Measurements from ENCODE around the gene AKR1E2. TPM values are rescaled to one million over a fixed set of nuclear protein-coding genes. Genes with fewer than 3 reads are reported as not detected.

AKR1E2 gene
- total and polyA plus RNA-seq, 9 of the 15 experiments (the other 6 are each of a cell fraction or from before 2014, with no cell fraction given) = 4.2 to 16.6 (median 9.8) TPM

DNA sequence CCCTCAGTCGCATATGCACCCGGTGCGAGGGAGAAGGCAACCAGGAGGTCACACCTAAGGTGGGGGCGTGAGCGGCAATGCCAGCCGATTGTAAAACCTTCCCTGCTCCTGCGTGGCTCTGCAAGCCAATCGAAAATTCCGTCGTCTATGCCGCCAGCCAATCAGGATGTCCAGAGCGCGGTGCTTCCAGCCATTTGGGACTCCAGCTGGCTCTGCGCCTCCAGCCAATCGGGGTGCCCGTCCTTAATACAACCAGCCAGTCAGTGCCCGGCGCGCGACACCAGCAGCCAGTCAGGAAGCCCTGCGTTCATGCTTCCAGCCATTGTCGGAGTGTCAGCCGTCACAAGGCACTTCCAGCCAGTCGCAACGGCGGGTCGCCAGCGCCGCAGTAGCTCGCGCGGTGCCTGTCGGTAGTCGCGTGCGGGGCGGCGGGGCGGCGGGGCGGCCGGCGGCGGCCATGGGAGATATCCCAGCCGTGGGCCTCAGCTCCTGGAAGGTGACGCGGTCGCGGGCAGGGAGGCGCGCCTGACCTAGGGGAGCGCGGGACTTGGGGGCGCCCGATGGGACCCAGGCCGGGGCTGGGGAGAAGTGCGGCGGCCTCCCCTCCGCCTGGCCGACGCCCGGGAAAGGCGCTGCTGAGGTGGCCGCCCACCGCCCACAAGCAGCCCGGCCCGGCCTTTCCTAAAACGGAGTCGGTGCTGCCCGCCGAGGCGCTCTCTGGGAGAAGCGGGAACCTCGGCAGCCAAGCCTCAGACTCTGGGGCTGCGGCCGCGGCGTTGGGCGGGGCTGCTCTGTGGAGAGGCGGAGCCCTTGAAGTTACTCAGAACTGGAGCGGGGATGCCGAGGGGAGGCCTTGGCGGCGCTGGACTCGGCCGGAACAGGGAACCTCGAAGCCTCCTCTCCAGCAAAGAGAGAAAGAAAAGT lies at the start of gene AKR1E2 (continued):
- 0 out of 2 replicates have a peak, but pooled peaks have one; percentile 19 for TF ChIP-seq POLR2AphosphoS5 (IDR thresholded peaks at IDR 0.05; ENCODE audit: control insufficient read depth, insufficient read depth, low read depth, low read length)
- TF ChIP-seq, protein P1, sequence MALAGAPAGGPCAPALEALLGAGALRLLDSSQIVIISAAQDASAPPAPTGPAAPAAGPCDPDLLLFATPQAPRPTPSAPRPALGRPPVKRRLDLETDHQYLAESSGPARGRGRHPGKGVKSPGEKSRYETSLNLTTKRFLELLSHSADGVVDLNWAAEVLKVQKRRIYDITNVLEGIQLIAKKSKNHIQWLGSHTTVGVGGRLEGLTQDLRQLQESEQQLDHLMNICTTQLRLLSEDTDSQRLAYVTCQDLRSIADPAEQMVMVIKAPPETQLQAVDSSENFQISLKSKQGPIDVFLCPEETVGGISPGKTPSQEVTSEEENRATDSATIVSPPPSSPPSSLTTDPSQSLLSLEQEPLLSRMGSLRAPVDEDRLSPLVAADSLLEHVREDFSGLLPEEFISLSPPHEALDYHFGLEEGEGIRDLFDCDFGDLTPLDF (CRISPR knock-in tag; IDR thresholded peaks at IDR 0.05) = 0 out of 2 replicates have a peak, but pooled peaks have one; percentile 13
- no peak for TF ChIP-seq ZNF124 (CRISPR knock-in tag; IDR thresholded peaks at IDR 0.05)
- TF ChIP-seq POU5F1 (IDR thresholded peaks at IDR 0.05; ENCODE audit: borderline replicate concordance, low read depth, low read length, partially characterized antibody) = no peak
- no peak; the same call in 1 of the 2 replicates for TF ChIP-seq TEAD2 (tag; IDR thresholded peaks at IDR 0.05)
- TF ChIP-seq HCFC1 (IDR thresholded peaks at IDR 0.05; ENCODE audit: low read depth, low read length) = peak; percentile 37
- TF ChIP-seq DNMT1 (IDR thresholded peaks at IDR 0.05) = no peak
- TF ChIP-seq ZNF668 (CRISPR knock-in tag; IDR thresholded peaks at IDR 0.05) = no peak
- TF ChIP-seq DPF2 (IDR thresholded peaks at IDR 0.05) = no peak
- TF ChIP-seq, protein P2, sequence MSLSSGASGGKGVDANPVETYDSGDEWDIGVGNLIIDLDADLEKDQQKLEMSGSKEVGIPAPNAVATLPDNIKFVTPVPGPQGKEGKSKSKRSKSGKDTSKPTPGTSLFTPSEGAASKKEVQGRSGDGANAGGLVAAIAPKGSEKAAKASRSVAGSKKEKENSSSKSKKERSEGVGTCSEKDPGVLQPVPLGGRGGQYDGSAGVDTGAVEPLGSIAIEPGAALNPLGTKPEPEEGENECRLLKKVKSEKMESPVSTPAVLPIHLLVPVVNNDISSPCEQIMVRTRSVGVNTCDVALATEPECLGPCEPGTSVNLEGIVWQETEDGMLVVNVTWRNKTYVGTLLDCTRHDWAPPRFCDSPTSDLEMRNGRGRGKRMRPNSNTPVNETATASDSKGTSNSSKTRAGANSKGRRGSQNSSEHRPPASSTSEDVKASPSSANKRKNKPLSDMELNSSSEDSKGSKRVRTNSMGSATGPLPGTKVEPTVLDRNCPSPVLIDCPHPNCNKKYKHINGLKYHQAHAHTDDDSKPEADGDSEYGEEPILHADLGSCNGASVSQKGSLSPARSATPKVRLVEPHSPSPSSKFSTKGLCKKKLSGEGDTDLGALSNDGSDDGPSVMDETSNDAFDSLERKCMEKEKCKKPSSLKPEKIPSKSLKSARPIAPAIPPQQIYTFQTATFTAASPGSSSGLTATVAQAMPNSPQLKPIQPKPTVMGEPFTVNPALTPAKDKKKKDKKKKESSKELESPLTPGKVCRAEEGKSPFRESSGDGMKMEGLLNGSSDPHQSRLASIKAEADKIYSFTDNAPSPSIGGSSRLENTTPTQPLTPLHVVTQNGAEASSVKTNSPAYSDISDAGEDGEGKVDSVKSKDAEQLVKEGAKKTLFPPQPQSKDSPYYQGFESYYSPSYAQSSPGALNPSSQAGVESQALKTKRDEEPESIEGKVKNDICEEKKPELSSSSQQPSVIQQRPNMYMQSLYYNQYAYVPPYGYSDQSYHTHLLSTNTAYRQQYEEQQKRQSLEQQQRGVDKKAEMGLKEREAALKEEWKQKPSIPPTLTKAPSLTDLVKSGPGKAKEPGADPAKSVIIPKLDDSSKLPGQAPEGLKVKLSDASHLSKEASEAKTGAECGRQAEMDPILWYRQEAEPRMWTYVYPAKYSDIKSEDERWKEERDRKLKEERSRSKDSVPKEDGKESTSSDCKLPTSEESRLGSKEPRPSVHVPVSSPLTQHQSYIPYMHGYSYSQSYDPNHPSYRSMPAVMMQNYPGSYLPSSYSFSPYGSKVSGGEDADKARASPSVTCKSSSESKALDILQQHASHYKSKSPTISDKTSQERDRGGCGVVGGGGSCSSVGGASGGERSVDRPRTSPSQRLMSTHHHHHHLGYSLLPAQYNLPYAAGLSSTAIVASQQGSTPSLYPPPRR (CRISPR knock-in tag; IDR thresholded peaks at IDR 0.05; ENCODE audit: borderline replicate concordance) = no peak
- no peak for TF ChIP-seq CBX2 (IDR thresholded peaks at IDR 0.05; ENCODE audit: insufficient read depth, low read length, poor library complexity, severe bottlenecking)
- TF ChIP-seq KAT8 (IDR thresholded peaks at IDR 0.05; ENCODE audit: low read depth) = no peak
- no peak; the same call in 1 of the 2 replicates for TF ChIP-seq MEF2D (tag; conservative IDR thresholded peaks at IDR 0.05; ENCODE audit: low read depth)
- TF ChIP-seq, protein P3, sequence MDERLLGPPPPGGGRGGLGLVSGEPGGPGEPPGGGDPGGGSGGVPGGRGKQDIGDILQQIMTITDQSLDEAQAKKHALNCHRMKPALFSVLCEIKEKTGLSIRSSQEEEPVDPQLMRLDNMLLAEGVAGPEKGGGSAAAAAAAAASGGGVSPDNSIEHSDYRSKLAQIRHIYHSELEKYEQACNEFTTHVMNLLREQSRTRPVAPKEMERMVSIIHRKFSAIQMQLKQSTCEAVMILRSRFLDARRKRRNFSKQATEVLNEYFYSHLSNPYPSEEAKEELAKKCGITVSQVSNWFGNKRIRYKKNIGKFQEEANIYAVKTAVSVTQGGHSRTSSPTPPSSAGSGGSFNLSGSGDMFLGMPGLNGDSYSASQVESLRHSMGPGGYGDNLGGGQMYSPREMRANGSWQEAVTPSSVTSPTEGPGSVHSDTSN (CRISPR knock-in tag; IDR thresholded peaks at IDR 0.05; ENCODE audit: low read depth) = no peak
- TF ChIP-seq, protein P3 (tag; conservative IDR thresholded peaks at IDR 0.05; ENCODE audit: low read depth) = 0 out of 2 replicates have a peak, but pooled peaks have one; percentile 12
- no peak for TF ChIP-seq NR2F6 (CRISPR knock-in tag; IDR thresholded peaks at IDR 0.05)
- no peak for TF ChIP-seq NR2C1 (IDR thresholded peaks at IDR 0.05)
- no peak; the same call in 1 of the 2 replicates for TF ChIP-seq NR2C1 (tag; IDR thresholded peaks at IDR 0.05)
- TF ChIP-seq ZNF121 (CRISPR knock-in tag; conservative IDR thresholded peaks at IDR 0.05) = 0 out of 2 replicates have a peak, but pooled peaks have one; percentile 3
